ENCODE measurements around the gene ID3. TPM values are rescaled to one million over a fixed set of nuclear protein-coding genes. Genes with fewer than 3 reads are reported as not detected.

The ID3 gene
- total RNA-seq, 1 experiment from 2014 or later = 92.5 TPM

GRCh38 chr1:23528250-23528978, 30.9 kb downstream of the ID3 start:
- H3F3A ChIP-seq (ENCODE audit: low read length, unreplicated experiment) = no peaks in the 10 kb centered on the region
- peak overlapping the region; percentile 60 for H3K27ac ChIP-seq (ENCODE audit: low read length)
- ChIA-PET POLR2A (ENCODE audit: unreplicated experiment) (no interaction called here), CTCF (interaction anchor here (0.5 to 1.7 kb wide), 5 partner anchors 31 to 184 kb away, joined by 3 to 13 read pairs (median 6); partner anchors contain the start of gene HNRNPR)
- peaks cover 15% of the 10 kb centered on the region for H3K79me2 ChIP-seq (ENCODE audit: low read length)
- peak overlapping the region; percentile 42 for H2AFZ ChIP-seq (ENCODE audit: low read length)
- H3K27me3 ChIP-seq (ENCODE audit: low read length) = no peaks in the 10 kb centered on the region
- ATAC-seq (peak; percentile 77), DNase-seq (peak; percentile 97)
- no peaks in the 10 kb centered on the region for H3K9me2 ChIP-seq (replicated peaks; ENCODE audit: low read length)
- no TSS peak for BruUV-seq (replicated peaks)
- H3K4me2 ChIP-seq (ENCODE audit: low read length) = peak overlapping the region; percentile 97
- H3K9ac ChIP-seq (ENCODE audit: low read length) = no peak overlapping the region
- no peaks in the 10 kb centered on the region for H3K36me3 ChIP-seq (ENCODE audit: low read depth, low read length)
- no peaks in the 10 kb centered on the region for H4K20me1 ChIP-seq (ENCODE audit: low read length)
- no peaks in the 10 kb centered on the region for H3K9me3 ChIP-seq (ENCODE audit: low read length)
- TF ChIP-seq EZH2 (IDR thresholded peaks at IDR 0.05; ENCODE audit: low read length, unreplicated experiment) (no peak), EZH2phosphoT487 (IDR thresholded peaks at IDR 0.05; ENCODE audit: borderline replicate concordance, low read length) (no peak), CTCF (conservative IDR thresholded peaks at IDR 0.05; ENCODE audit: low read depth, low read length) (no peak)
- peaks cover 68% of the 10 kb centered on the region for H3K4me1 ChIP-seq (ENCODE audit: insufficient read depth, low read length)
- H3K4me3 ChIP-seq (ENCODE audit: low read length) = 0 out of 2 replicates have a peak overlapping the region, but pooled peaks have one; percentile 17
- intact Hi-C loops (cut with micrococcal nuclease) = no loop called here

GRCh38 chr1:23527900-23528249, 31.4 kb downstream of the ID3 start:
- Histone ChIP-seq H3K9me3 (ENCODE audit: low read length) (no peaks in the 10 kb centered on the region), H2AFZ (ENCODE audit: low read length) (no peak overlapping the region), H3F3A (ENCODE audit: low read length, unreplicated experiment) (no peaks in the 10 kb centered on the region), H4K20me1 (ENCODE audit: low read length) (no peaks in the 10 kb centered on the region), H3K4me2 (ENCODE audit: low read length) (peak overlapping the region; percentile 97), H3K79me2 (ENCODE audit: low read length) (peaks cover 15% of the 10 kb centered on the region), H3K4me1 (ENCODE audit: insufficient read depth, low read length) (peaks cover 63% of the 10 kb centered on the region), H3K4me3 (ENCODE audit: low read length) (no peak overlapping the region), H3K9me2 (replicated peaks; ENCODE audit: low read length) (no peaks in the 10 kb centered on the region), H3K36me3 (ENCODE audit: low read depth, low read length) (no peaks in the 10 kb centered on the region), H3K9ac (ENCODE audit: low read length) (no peak overlapping the region; the same call in 1 of the 2 replicates), H3K27me3 (ENCODE audit: low read length) (no peaks in the 10 kb centered on the region), H3K27ac (ENCODE audit: low read length) (peak overlapping the region; percentile 21; the same call in 1 of the 2 replicates)
- no peak for TF ChIP-seq EZH2 (IDR thresholded peaks at IDR 0.05; ENCODE audit: low read length, unreplicated experiment)
- peak; percentile 30; the same call in 1 of the 2 replicates for TF ChIP-seq CTCF (conservative IDR thresholded peaks at IDR 0.05; ENCODE audit: low read depth, low read length)
- DNase-seq (no peak), ATAC-seq (no peak)
- no TSS peak for BruUV-seq (replicated peaks)
- intact Hi-C loops (cut with micrococcal nuclease) = no loop called here
- ChIA-PET POLR2A (ENCODE audit: unreplicated experiment) (no interaction called here), CTCF (interaction anchor here (0.5 to 1.7 kb wide), 5 partner anchors 31 to 184 kb away, joined by 3 to 13 read pairs (median 6); partner anchors contain the start of gene HNRNPR)

- intact Hi-C loops (cut with micrococcal nuclease) = no loop called here
- CTCF ChIA-PET = interaction anchor here (1.7 kb wide), 1 partner anchor 30 kb away, joined by 13 read pairs; no protein-coding TSS in a partner anchor
- DNase-seq = no peak
Measured at GRCh38 chr1:23527366-23527765, 31.9 kb downstream of the ID3 start.

More at GRCh38 chr1:23527366-23527765, 31.9 kb downstream of the ID3 start:
- Histone ChIP-seq H4K20me1 (ENCODE audit: low read length) (no peaks in the 10 kb centered on the region), H3K27me3 (ENCODE audit: low read length) (no peaks in the 10 kb centered on the region), H3K27ac (ENCODE audit: low read length) (no peak overlapping the region), H3F3A (ENCODE audit: low read length, unreplicated experiment) (no peaks in the 10 kb centered on the region), H3K36me3 (ENCODE audit: low read depth, low read length) (no peaks in the 10 kb centered on the region), H3K9me3 (ENCODE audit: low read length) (no peaks in the 10 kb centered on the region), H3K4me2 (ENCODE audit: low read length) (0 out of 2 replicates have a peak overlapping the region, but pooled peaks have one; percentile 97), H3K4me3 (ENCODE audit: low read length) (no peak overlapping the region), H3K9me2 (replicated peaks; ENCODE audit: low read length) (no peaks in the 10 kb centered on the region), H3K79me2 (ENCODE audit: low read length) (peaks cover 15% of the 10 kb centered on the region), H2AFZ (ENCODE audit: low read length) (no peak overlapping the region), H3K4me1 (ENCODE audit: insufficient read depth, low read length) (peaks cover 63% of the 10 kb centered on the region), H3K9ac (ENCODE audit: low read length) (no peak overlapping the region; the same call in 1 of the 2 replicates)
- POLR2A ChIA-PET (ENCODE audit: unreplicated experiment) = no interaction called here
- no peak for ATAC-seq
- BruUV-seq (replicated peaks) = no TSS peak
- TF ChIP-seq EZH2 (IDR thresholded peaks at IDR 0.05; ENCODE audit: low read length, unreplicated experiment) = no peak
- TF ChIP-seq EZH2phosphoT487 (IDR thresholded peaks at IDR 0.05; ENCODE audit: borderline replicate concordance, low read length) = no peak
- no peak for TF ChIP-seq CTCF (conservative IDR thresholded peaks at IDR 0.05; ENCODE audit: low read depth, low read length)
